ENCODE data around the gene CTDSPL. TPM values are rescaled to one million over a fixed set of nuclear protein-coding genes. Genes with fewer than 3 reads are reported as not detected.
A peak's percentile ranks its signal among the peaks of the same experiment; 100 is the strongest.

CTDSPL gene
- total and polyA plus RNA-seq, 5 donors from 2014 or later = 0.08 to 1.7 TPM; not detected in 3

- no peak overlapping the region for H3K4me3 Mint-ChIP-seq
These were observed 42.1 kb downstream of the CTDSPL start for GRCh38 chr3:37903734-37904133.

GRCh38 chr3:37904601-37905000 lies 42.9 kb downstream of the CTDSPL start:
- Mint-ChIP-seq H3K36me3 (no peaks in the 10 kb centered on the region), H3K9me3 (no peaks in the 10 kb centered on the region), H3K4me1 (peaks cover 0 to 12% (median 1%) of the 10 kb centered on the region in 4 donors), H3K27ac (no peak overlapping the region), H3K27me3 (peaks cover 6% of the 10 kb centered on the region), H3K4me3 (no peak overlapping the region)
- Histone ChIP-seq H3K9me3 (ENCODE audit: control insufficient read depth in 2 of 2, low read length in 2 of 2) (no peaks in the 10 kb centered on the region), H3K4me1 (ENCODE audit: control insufficient read depth, insufficient read depth, low read length, poor library complexity, severe bottlenecking) (peaks cover 5% of the 10 kb centered on the region), H3K36me3 (ENCODE audit: control insufficient read depth, insufficient read depth, low read length) (no peaks in the 10 kb centered on the region), H3K27me3 (ENCODE audit: control insufficient read depth, insufficient read depth, low read length) (peaks cover 7% of the 10 kb centered on the region), H3K4me3 (ENCODE audit: low read depth, low read length) (no peak overlapping the region), H3K27ac (ENCODE audit: insufficient read depth, low read length, poor library complexity, severe bottlenecking) (no peak overlapping the region)
- no peak for ATAC-seq (ENCODE audit: low read depth in 2 of 2)
- no peak for DNase-seq

More at GRCh38 chr3:37903734-37904133, 42.1 kb downstream of the CTDSPL start:
- Mint-ChIP-seq H3K27ac (no peak overlapping the region), H3K9me3 (no peaks in the 10 kb centered on the region), H3K4me1 (peaks cover 0 to 12% (median 1%) of the 10 kb centered on the region in 4 donors), H3K27me3 (peaks cover 12% of the 10 kb centered on the region), H3K36me3 (no peaks in the 10 kb centered on the region)
- H3K36me3 ChIP-seq (ENCODE audit: control insufficient read depth, insufficient read depth, low read length) = no peaks in the 10 kb centered on the region
- ATAC-seq (ENCODE audit: low read depth in 2 of 2) (no peak), DNase-seq (no peak)
- peaks cover 10% of the 10 kb centered on the region for H3K27me3 ChIP-seq (ENCODE audit: control insufficient read depth, insufficient read depth, low read length)
- no peak overlapping the region for H3K27ac ChIP-seq (ENCODE audit: insufficient read depth, low read length, poor library complexity, severe bottlenecking)
- no peak overlapping the region for H3K4me3 ChIP-seq (ENCODE audit: low read depth, low read length)
- H3K4me1 ChIP-seq (ENCODE audit: control insufficient read depth, insufficient read depth, low read length, poor library complexity, severe bottlenecking) = peaks cover 5% of the 10 kb centered on the region
- no peaks in the 10 kb centered on the region for H3K9me3 ChIP-seq (ENCODE audit: control insufficient read depth in 2 of 2, low read length in 2 of 2)

DNA sequence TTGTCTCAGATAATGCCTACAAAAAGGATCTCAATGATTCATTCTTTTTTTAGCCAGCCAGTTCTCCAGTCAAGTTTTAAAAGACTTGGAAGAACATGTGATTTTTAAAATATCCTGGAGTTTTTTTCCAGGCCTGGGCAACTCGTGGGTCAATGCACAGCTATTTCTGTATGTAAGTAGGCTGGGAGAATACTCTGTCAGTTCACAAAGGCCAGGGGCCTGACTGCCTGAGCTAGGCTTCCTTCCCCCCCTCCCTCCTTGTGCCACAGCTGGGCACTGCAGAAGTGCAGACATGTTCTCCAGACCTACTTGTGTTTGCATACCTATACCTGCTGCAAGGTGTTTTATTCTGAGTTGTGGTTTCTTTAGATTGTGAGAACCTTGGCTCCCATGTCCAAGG lies 43.7 kb downstream of the CTDSPL start:
- Histone ChIP-seq H3K9me3 (ENCODE audit: control insufficient read depth in 2 of 2, low read length in 2 of 2) (no peaks in the 10 kb centered on the region), H3K27me3 (ENCODE audit: control insufficient read depth, insufficient read depth, low read length) (peaks cover 7% of the 10 kb centered on the region), H3K36me3 (ENCODE audit: control insufficient read depth, insufficient read depth, low read length) (no peaks in the 10 kb centered on the region), H3K4me3 (ENCODE audit: low read depth, low read length) (no peak overlapping the region), H3K27ac (ENCODE audit: insufficient read depth, low read length, poor library complexity, severe bottlenecking) (no peak overlapping the region), H3K4me1 (ENCODE audit: control insufficient read depth, insufficient read depth, low read length, poor library complexity, severe bottlenecking) (peaks cover 5% of the 10 kb centered on the region)
- Mint-ChIP-seq H3K9me3 (no peaks in the 10 kb centered on the region), H3K27ac (no peak overlapping the region), H3K27me3 (no peaks in the 10 kb centered on the region), H3K4me3 (no peak overlapping the region), H3K36me3 (no peaks in the 10 kb centered on the region), H3K4me1 (peaks cover 0 to 12% (median 1%) of the 10 kb centered on the region in 4 donors)
- ATAC-seq (ENCODE audit: low read depth in 2 of 2) (no peak), DNase-seq (no peak)

DNA sequence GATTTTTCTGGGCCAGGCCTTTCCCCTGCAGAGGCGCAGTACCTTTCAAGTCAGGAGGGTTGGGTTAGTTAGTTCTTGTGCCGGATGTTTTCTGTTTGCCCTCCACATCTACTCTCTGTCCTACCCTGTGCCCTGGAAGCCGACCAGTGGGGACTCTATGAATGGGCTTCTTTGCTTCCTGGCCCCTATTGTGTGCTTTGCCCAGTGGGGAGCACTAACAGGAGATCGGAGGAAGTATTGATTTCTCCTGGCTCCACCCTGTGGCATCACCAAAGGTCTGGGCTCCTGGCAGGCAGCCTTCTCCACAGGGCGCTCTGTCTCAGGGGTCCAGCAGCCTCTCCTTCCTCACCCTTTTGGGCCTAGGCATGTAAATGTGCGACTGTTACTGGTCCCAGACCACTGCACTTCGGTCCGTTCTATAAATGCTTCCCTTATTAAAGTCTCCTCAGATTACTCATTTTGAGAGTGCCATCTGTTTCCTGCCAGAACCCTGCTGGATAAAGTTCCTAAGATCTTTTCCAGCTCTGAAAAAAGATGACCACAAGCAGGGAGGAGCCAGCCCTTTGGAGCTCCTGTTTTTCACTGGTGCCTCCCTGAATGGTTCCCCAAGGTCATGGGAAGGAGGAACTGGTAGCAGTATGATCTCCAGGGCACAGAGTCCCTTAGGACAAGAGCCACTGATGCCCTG lies 44.5 kb downstream of the CTDSPL start:
- Mint-ChIP-seq H3K27me3 (no peaks in the 10 kb centered on the region), H3K36me3 (no peaks in the 10 kb centered on the region), H3K4me3 (no peak overlapping the region), H3K4me1 (peaks cover 0 to 12% (median 1%) of the 10 kb centered on the region in 4 donors), H3K9me3 (no peaks in the 10 kb centered on the region), H3K27ac (no peak overlapping the region)
- no peaks in the 10 kb centered on the region for H3K9me3 ChIP-seq (ENCODE audit: control insufficient read depth in 2 of 2, low read length in 2 of 2)
- H3K4me1 ChIP-seq (ENCODE audit: control insufficient read depth, insufficient read depth, low read length, poor library complexity, severe bottlenecking) = peaks cover 5% of the 10 kb centered on the region
- no peaks in the 10 kb centered on the region for H3K36me3 ChIP-seq (ENCODE audit: control insufficient read depth, insufficient read depth, low read length)
- no peak overlapping the region for H3K4me3 ChIP-seq (ENCODE audit: low read depth, low read length)
- no peak for DNase-seq
- no peak overlapping the region for H3K27ac ChIP-seq (ENCODE audit: insufficient read depth, low read length, poor library complexity, severe bottlenecking)
- peaks cover 7% of the 10 kb centered on the region for H3K27me3 ChIP-seq (ENCODE audit: control insufficient read depth, insufficient read depth, low read length)
- ATAC-seq (ENCODE audit: low read depth in 2 of 2) = no peak

DNA sequence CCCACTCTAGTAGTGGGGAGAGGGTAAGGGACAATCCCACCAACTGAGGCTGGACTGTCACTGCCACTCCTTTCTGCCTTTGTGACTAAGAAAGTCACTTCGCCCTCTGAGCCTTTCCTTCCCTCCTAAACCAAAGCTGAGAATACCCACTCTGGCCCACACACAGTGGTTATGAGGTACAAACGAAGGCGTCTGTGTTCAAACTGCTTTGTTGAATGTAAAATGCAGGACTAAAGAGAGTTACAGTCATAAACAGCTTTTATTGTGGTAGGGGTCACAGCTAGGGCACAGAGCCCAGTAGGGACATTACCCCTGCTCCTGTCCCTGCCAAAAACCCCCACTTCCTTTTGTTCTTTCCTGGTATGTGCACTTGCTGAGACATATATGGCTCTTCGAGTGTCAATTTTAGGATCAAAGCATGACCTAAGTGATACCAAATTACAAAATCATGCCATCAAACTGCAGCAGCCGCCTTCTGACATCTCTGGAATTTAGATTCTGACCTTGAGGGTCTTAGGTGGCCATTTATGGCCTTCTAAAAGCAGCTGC lies 45.1 kb downstream of the CTDSPL start:
- DNase-seq = no peak
- H3K4me3 ChIP-seq (ENCODE audit: low read depth, low read length) = no peak overlapping the region
- no peak overlapping the region for H3K27ac ChIP-seq (ENCODE audit: insufficient read depth, low read length, poor library complexity, severe bottlenecking)
- peaks cover 0 to 12% (median 1%) of the 10 kb centered on the region in 4 donors for H3K4me1 Mint-ChIP-seq
- H3K27me3 Mint-ChIP-seq = no peaks in the 10 kb centered on the region
- peaks cover 5% of the 10 kb centered on the region for H3K4me1 ChIP-seq (ENCODE audit: control insufficient read depth, insufficient read depth, low read length, poor library complexity, severe bottlenecking)
- H3K4me3 Mint-ChIP-seq = no peak overlapping the region
- peaks cover 7% of the 10 kb centered on the region for H3K27me3 ChIP-seq (ENCODE audit: control insufficient read depth, insufficient read depth, low read length)
- no peak for ATAC-seq (ENCODE audit: low read depth in 2 of 2)
- no peaks in the 10 kb centered on the region for H3K36me3 ChIP-seq (ENCODE audit: control insufficient read depth, insufficient read depth, low read length)
- no peaks in the 10 kb centered on the region for H3K9me3 ChIP-seq (ENCODE audit: control insufficient read depth in 2 of 2, low read length in 2 of 2)
- H3K36me3 Mint-ChIP-seq = no peaks in the 10 kb centered on the region
- no peaks in the 10 kb centered on the region for H3K9me3 Mint-ChIP-seq
- H3K27ac Mint-ChIP-seq = peak overlapping the region in 1 of 3 donors; percentile 63

DNA sequence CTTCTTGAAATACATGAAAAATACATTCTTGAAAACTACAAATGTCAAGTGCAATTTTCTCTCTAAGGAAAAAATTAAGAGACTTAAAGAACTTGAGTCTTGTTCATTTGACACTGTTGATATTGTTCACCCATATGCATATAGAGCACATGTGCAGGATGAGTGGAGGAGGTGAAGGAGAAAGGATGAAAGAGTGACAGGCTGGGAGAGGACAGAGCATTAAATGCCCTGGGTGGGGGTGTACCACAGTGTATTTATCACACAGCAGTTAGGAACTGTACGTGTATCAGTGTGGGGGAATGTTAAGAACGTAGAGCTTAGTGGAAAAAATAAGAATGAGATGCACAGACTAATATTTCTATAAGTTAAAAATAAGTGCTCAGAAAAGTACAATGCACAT lies 45.7 kb downstream of the CTDSPL start:
- no peak overlapping the region for H3K27ac ChIP-seq (ENCODE audit: insufficient read depth, low read length, poor library complexity, severe bottlenecking)
- no peaks in the 10 kb centered on the region for H3K9me3 ChIP-seq (ENCODE audit: control insufficient read depth in 2 of 2, low read length in 2 of 2)
- H3K36me3 Mint-ChIP-seq = no peaks in the 10 kb centered on the region
- no peaks in the 10 kb centered on the region for H3K9me3 Mint-ChIP-seq
- H3K4me3 Mint-ChIP-seq = no peak overlapping the region
- no peak overlapping the region for H3K4me3 ChIP-seq (ENCODE audit: low read depth, low read length)
- peak overlapping the region in 2 of 3 donors; percentile 2 to 34 for H3K27ac Mint-ChIP-seq
- H3K27me3 Mint-ChIP-seq = no peaks in the 10 kb centered on the region
- H3K27me3 ChIP-seq (ENCODE audit: control insufficient read depth, insufficient read depth, low read length) = peaks cover 7% of the 10 kb centered on the region
- peaks cover 0 to 12% (median 1%) of the 10 kb centered on the region in 4 donors for H3K4me1 Mint-ChIP-seq
- no peaks in the 10 kb centered on the region for H3K36me3 ChIP-seq (ENCODE audit: control insufficient read depth, insufficient read depth, low read length)
- DNase-seq (no peak), ATAC-seq (ENCODE audit: low read depth in 2 of 2) (no peak)
- H3K4me1 ChIP-seq (ENCODE audit: control insufficient read depth, insufficient read depth, low read length, poor library complexity, severe bottlenecking) = peaks cover 5% of the 10 kb centered on the region

DNA sequence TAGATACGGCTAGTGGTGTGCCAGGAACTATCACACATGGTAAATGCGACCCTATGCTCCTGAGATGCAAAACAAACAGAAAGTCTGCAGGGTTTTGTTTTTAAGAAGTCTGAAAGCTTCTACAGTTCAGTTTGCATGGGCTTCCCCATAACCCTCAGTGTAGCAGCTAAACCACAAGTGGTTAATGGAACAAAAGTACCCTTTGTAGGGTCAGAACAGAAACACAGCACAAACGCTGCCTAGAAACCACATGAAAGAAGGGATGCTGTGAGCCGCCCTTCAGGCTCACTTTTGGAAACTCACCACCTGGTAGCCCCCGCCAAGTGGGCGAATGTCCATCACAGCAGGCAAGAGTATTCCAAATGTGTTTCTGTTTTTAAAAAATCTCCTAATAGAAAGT lies 46.2 kb downstream of the CTDSPL start:
- no peaks in the 10 kb centered on the region for H3K36me3 ChIP-seq (ENCODE audit: control insufficient read depth, insufficient read depth, low read length)
- H3K27me3 ChIP-seq (ENCODE audit: control insufficient read depth, insufficient read depth, low read length) = peaks cover 7% of the 10 kb centered on the region
- no peak for ATAC-seq (ENCODE audit: low read depth in 2 of 2)
- Mint-ChIP-seq H3K4me1 (peaks cover 0 to 12% (median 1%) of the 10 kb centered on the region in 4 donors), H3K27ac (peak overlapping the region in 1 of 3 donors; percentile 34), H3K4me3 (no peak overlapping the region), H3K36me3 (no peaks in the 10 kb centered on the region), H3K9me3 (no peaks in the 10 kb centered on the region), H3K27me3 (no peaks in the 10 kb centered on the region)
- peak in 2 of 3 donors; percentile 6 to 12 for DNase-seq
- no peak overlapping the region for H3K4me3 ChIP-seq (ENCODE audit: low read depth, low read length)
- no peaks in the 10 kb centered on the region for H3K9me3 ChIP-seq (ENCODE audit: control insufficient read depth in 2 of 2, low read length in 2 of 2)
- peaks cover 5% of the 10 kb centered on the region for H3K4me1 ChIP-seq (ENCODE audit: control insufficient read depth, insufficient read depth, low read length, poor library complexity, severe bottlenecking)
- H3K27ac ChIP-seq (ENCODE audit: insufficient read depth, low read length, poor library complexity, severe bottlenecking) = no peak overlapping the region
